AG10803 (cell line): ENCODE data around the gene TFEB.

Experiments used
- DNase-seq: peaks from one replicate; pipeline ENCODE4 v3.0.0; 2010; ENCODE audit warnings: low read depth
- H3K4me3 ChIP-seq: 2 replicates; pipeline ENCODE4 v1.5.1; 2011; ENCODE audit warnings: mild to moderate bottlenecking, low read length, control low read depth
- CTCF ChIP-seq: conservative IDR thresholded peaks from 2 replicates; pipeline ENCODE4 v1.5.1; 2011; ENCODE audit warnings: mild to moderate bottlenecking, low read length, control low read depth, inconsistent platforms

TFEB gene

GRCh38 chr6:41652866-41653652 lies 82.3 kb downstream of the TFEB start:
- no peak for DNase-seq
- H3K4me3 ChIP-seq: no peak overlapping the region
- TF ChIP-seq CTCF: no peak

GRCh38 chr6:41651962-41652657 lies 83.3 kb downstream of the TFEB start:
- H3K4me3 ChIP-seq: no peak overlapping the region
- no peak for TF ChIP-seq CTCF
- no peak for DNase-seq

- TF ChIP-seq CTCF: no peak
- H3K4me3 ChIP-seq: no peak overlapping the region
- DNase-seq: no peak
Observed at GRCh38 chr6:41651246-41651961, 84.0 kb downstream of the TFEB start.

GRCh38 chr6:41650120-41650519 lies 85.3 kb downstream of the TFEB start:
- no peak for DNase-seq
- H3K4me3 ChIP-seq: no peak overlapping the region
- no peak for TF ChIP-seq CTCF

- DNase-seq: no peak
- no peak overlapping the region for H3K4me3 ChIP-seq
- TF ChIP-seq CTCF: no peak
Observed at GRCh38 chr6:41649596-41649995, 85.8 kb downstream of the TFEB start.

GRCh38 chr6:41648921-41649320 lies 86.5 kb downstream of the TFEB start:
- no peak for DNase-seq
- TF ChIP-seq CTCF: no peak
- H3K4me3 ChIP-seq: no peak overlapping the region
